ENCODE measurements around the gene PDZD2.
"Not testable (repeated sequence)": the region's sequence is repeated elsewhere in the genome, so short reads cannot be mapped to it uniquely, and the experiment has no call there.

The PDZD2 gene

DNA sequence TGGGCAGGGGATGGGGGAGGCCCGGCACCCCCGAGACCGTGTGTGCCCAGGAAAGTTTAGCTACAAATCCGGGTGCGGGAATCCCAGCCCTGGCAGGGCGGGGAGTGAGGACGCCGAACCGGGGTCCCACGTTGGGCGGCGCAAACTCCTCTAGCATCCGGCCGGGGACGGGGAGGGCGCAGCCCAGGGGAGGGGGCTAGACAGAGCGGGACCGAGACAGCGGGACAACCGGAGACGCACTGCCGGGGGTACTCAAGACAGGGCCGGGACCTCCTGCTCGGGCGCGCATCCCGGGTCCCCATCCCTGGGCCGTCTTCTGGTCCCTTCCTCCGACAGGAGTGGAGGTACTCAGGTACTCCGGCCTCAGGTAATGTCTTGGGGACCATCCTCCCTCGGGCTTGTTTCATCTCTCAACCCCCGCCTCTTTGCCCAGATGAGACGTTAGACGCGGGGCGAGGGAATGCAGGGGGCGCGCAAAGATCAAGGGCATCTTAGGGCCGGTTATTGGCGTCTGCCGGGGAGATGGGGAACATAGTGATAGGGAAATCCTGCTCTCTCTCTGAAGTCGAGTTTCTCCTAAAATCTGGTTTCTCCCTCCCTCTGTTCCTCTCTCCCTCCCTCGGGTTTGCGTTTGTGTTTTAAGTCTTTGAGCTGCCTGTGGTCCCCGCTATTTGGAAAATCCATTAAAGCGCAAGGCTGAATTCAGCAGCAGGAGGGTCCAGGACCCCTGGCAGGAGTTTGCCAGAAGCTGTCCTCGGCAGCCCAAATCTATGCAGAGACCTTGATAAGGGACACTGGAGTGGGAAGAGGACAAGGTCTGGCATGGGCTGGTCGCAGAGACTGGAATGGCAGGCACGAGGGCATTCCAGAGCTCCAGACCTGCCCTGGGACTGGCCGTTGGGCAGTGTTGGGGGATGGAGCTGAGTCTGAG lies 815 bp downstream of the PDZD2 start:
- DNase-seq = peak; percentile 7

DNA sequence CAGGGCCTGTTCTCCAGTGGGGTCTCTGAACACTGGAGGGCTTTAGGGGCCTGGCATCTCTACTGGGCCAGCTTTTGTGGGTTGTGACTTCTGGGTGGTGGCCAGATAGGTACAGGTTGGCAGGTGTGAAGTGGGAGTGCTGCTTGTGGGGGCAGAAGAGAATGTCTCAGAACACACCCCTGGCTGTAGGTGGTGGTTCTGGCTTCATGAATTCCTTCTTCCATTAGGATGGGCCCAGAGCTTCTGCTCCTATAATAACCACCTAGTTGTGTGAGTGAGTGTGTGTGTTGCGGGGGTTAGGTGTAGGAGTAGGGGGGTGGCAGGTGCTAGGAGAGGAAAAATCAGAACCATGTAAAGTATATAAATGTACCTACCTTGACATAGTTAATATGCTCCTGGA lies 1.6 kb downstream of the PDZD2 start:
- DNase-seq = no peak

- no peak for DNase-seq
Measured at GRCh38 chr5:31641059-31641458, 2.1 kb downstream of the PDZD2 start.

GRCh38 chr5:31641575-31641974 lies 2.6 kb downstream of the PDZD2 start:
- DNase-seq = no peak

DNA sequence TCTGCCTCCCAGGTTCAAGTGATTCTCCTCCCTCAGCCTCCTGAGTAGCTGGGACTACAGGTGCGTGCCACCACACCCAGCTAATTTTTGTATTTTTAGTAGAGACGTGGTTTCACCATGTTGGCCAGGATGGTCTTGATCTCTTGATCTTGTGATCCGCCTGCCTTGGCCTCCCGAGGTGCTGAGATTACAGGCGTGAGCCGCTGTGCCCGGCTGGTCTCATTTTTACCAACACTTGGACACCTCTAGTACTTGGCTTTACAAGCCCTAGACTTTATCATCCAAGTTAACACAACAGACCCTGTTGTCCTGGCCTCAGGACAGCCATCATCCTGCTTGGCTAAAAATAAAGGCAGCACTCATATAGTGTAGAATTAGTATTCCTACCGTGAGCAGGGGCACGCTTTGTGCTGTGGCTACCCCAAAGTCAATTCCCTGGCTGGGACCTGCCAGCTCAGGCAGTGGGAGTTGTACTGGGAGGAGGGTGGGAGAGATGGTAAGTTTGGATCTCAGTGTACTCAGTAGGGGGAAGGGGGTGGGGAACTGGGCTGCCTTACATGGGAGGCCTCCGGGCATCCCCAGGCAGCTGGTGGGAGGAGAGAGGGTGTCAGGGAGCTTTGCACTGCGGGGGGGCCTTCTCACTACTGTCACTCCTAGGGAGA lies 6.6 kb downstream of the PDZD2 start:
- no peak for DNase-seq

GRCh38 chr5:31648326-31648725 lies 9.4 kb downstream of the PDZD2 start:
- DNase-seq = no peak

DNA sequence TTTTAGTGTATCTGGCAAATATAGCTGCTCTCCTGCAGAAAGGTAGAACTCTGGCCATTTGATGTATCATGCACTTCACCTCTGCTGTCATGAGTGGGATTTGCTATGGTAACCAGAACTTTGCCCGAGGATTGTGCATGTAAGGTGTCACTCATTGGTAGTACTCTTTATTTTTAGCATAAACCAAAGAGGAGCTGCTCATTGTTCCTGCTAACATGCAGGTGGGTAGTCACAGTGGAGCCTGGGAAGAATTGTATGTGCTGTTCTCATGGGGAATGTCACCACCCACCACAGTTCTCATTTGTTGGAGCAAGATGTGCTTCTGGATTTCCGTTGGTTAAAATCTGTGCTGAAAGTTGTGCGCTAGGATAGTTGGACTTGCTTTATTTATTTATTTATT lies 12.3 kb downstream of the PDZD2 start:
- DNase-seq = no peak

- DNase-seq = no peak
Measured at GRCh38 chr5:31655491-31655890, 16.6 kb downstream of the PDZD2 start.

GRCh38 chr5:31656806-31657205 lies 17.9 kb downstream of the PDZD2 start:
- no peak for DNase-seq

DNA sequence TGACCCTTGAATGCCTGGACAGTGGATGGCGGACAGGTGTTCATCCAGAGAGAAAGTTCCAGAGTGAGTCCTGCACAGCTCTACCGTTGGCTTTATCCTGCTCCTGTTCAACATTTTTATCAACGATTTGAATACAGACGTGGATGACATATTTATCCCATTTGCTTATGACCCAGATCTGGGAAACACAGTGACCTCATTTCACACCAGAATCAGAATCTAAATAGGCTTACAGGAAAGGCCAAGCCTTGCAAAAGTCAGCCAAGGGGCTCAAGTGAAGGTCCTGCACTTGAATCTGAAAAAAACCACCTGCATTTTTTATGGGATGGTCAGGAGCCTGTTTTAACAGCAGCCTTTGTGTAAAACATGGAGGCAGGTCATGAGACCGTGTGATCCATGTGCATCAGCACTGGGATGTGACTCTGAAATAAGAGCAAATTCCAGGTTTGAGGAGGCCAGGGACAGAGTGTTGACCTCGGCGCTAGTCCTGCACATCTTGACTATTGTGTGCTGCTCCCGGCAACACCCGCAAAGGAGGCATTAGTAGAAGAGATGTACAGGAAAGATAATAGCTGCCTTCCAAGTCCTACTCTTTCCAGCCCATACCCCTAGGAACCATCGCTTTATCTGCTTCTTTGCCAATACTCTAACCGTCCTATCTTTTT lies 18.5 kb downstream of the PDZD2 start:
- DNase-seq = no peak

- DNase-seq = no peak
Measured at GRCh38 chr5:31661257-31661656, 22.3 kb downstream of the PDZD2 start.

DNA sequence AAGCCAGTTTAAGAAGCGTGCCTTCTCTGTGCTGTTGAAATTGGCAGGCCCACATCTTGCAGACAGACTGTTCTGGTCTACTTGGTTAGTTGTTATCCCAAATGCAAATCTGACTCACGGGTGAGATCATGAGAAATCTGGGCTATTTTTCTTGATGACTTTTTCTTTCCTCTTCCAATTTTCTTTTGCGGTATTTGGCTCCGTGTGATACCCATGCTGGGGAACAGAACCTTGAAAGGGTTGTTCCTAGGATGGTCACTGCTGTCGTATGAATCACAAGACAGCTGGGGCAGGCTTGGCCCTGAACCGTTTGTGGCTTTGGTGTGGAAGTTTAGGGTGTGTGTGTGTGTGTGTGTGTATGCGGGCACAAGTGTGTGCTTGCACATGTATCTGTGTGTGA lies 24.6 kb downstream of the PDZD2 start:
- DNase-seq = no peak

DNA sequence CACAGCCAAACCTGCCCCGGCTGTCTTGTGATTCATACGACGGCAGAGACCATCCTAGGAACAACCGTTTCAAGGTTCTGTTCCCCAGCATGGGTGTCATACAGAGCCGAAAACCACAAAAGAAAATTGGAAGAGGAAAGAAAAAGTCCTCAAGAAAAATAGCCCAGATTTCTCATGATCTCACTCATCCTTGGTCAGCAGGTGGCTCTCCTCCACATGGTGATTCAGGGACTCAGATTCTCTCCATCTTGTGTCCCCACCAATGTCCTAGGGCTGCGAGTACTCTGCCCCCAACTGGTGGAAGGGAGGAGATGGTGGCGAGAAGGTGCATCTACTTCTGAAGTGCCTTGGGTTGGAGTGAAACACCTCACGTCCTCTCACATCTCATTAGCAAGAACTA lies 25.6 kb downstream of the PDZD2 start:
- no peak for DNase-seq

GRCh38 chr5:31671339-31671741 lies 32.4 kb downstream of the PDZD2 start:
- DNase-seq = no peak

DNA sequence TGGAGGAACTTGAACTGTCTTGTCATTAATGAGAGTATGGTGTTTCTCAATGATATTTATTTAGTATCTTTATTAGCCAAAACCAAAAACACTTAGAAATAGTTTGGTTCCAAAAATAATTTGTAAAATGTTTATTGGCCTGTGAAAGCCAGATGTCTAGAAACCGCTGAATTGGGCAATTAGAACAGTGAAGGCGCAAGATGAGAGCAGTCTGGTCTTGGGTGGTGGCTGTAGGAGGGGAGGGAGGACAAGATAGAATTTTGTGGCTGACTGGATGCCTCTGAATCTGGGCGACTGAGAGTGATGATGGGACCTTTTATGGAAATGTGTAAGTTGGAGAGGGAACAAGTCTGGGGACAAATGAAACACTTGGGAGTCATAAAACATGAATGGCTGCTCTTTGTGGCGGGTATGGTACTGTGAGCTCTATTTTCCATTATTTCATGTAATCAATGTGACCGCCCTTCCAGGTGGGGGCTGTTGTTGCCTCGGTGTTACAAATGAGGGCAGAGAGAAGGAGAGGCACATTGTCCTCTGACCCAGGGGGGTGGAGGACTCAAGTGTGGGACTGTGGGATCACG lies 35.5 kb downstream of the PDZD2 start:
- no peak for DNase-seq

GRCh38 chr5:31675472-31675871 lies 36.5 kb downstream of the PDZD2 start:
- DNase-seq = no peak

GRCh38 chr5:31678180-31678579 lies 39.2 kb downstream of the PDZD2 start:
- DNase-seq = no peak

- DNase-seq = no peak
Measured at GRCh38 chr5:31680528-31680927, 41.6 kb downstream of the PDZD2 start.

DNA sequence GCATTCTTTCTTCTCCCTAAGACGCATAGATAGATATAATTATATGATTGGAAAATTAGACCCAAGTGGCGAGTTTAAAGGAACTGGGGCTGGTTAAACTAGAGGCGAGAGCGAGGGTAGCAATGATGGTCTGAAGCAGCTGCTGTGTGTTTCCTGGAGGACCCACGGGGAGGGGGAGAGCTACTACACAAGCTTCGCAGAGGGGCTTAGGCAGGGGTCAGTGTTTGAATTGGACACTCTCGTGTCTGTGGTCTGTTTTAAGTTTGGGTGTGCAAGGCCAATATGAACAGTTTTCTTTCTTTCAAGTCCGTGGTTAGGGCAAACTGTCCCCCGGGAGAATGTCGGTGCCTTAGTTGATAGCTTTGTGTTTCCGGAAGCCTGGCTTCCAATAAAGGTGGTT lies 43.1 kb downstream of the PDZD2 start:
- no peak for DNase-seq

- DNase-seq = no peak
Measured at GRCh38 chr5:31682851-31683250, 43.9 kb downstream of the PDZD2 start.

DNA sequence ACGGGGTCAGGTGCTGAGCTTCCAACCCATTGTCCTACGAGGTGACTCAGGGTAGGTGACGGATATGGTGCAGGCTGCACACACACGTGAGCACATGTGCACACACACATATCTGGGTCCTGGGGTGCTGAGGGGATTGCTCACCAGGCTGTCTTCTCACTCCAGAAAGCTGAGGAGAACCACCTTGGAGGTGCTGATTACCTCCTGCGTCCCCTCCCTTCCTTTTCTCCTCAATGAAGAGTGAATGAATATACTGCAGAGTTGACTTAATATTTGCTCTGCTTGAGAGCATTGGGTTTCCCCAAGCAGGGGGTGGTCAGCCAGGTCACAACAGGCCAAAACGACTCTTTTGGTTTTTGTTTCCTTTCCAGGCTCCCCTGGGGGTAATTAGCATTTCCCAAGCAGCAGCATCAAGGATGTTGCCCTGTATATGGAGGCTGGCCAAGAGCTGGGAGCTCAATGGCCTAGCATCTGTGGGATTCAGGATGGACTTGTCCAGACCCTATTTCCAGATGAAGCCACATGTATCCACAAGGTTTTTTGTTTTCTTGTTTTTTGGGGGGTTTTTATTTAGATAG lies 49.7 kb downstream of the PDZD2 start:
- DNase-seq = no peak

DNA sequence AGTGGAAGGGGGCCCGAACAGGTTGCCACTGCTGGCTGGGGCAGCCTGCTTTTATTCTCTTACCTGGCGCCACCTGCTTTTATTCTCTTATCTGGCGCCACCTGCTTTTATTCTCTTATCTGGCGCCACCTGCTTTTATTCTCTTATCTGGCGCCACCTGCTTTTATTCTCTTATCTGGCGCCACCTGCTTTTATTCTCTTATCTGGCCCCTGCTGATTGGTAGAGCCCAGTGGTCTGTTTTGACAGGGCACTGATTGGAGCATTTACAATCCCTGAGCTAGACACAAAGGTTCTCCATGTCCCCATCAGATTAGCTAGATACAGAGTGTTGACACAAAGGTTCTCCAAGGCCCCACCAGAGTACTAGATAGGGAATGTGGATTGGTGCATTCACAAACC lies 52.5 kb downstream of the PDZD2 start:
- not testable (repeated sequence) for DNase-seq

GRCh38 chr5:31692561-31693221 lies 53.8 kb downstream of the PDZD2 start:
- DNase-seq = no peak
